ENCODE measurements around the gene HOXA5.

The HOXA5 gene

GRCh38 chr7:27170426-27171324, 27.2 kb upstream of the HOXA5 start:
- no peak for DNase-seq

- no peak for DNase-seq
These were observed 26.4 kb upstream of the HOXA5 start for GRCh38 chr7:27169658-27170425.

- no peak for DNase-seq
These were observed 24.9 kb upstream of the HOXA5 start for GRCh38 chr7:27168265-27168947.

- DNase-seq, result no peak
These were observed 24.4 kb upstream of the HOXA5 start for GRCh38 chr7:27167916-27168264.

GRCh38 chr7:27166531-27167505, 23.3 kb upstream of the HOXA5 start:
- DNase-seq, result no peak

GRCh38 chr7:27165996-27166530, 22.6 kb upstream of the HOXA5 start:
- DNase-seq, result no peak

- DNase-seq, result no peak
These were observed 21.9 kb upstream of the HOXA5 start, which contains the start of gene HOXA9 for GRCh38 chr7:27165089-27165995. HOXA9 (minus strand) TSS chr7:27165537; CDS start chr7:27165457, 80 bp downstream.

- no peak for DNase-seq
These were observed 21.0 kb upstream of the HOXA5 start for GRCh38 chr7:27164367-27165088.

GRCh38 chr7:27164045-27164366, 20.5 kb upstream of the HOXA5 start:
- DNase-seq, result no peak

GRCh38 chr7:27163288-27164044, 20.0 kb upstream of the HOXA5 start:
- no peak for DNase-seq

- DNase-seq, result no peak
These were observed 19.2 kb upstream of the HOXA5 start for GRCh38 chr7:27162561-27163287.

GRCh38 chr7:27161721-27162560, 18.5 kb upstream of the HOXA5 start:
- no peak for DNase-seq

GRCh38 chr7:27161214-27161720, 17.8 kb upstream of the HOXA5 start:
- DNase-seq, result no peak

GRCh38 chr7:27160546-27161213, 17.2 kb upstream of the HOXA5 start:
- DNase-seq, result peak; percentile 70

- no peak for DNase-seq
These were observed 16.7 kb upstream of the HOXA5 start for GRCh38 chr7:27160145-27160545.

GRCh38 chr7:27159266-27160144, 16.0 kb upstream of the HOXA5 start:
- no peak for DNase-seq

Measured in NCI-H2227 treated with DMSO at 0.1 percent for 48 hours (cell line).